NCI-H1930 (cell line): ENCODE data around the gene ERCC6L2.

Source experiments
- DNase-seq, 2 experiments: peaks; one replicate each; lab custom pipeline; 2025; lab: John Stamatoyannopoulos, UW

The ERCC6L2 gene

GRCh38 chr9:95875305-95876137 is at the start of gene ERCC6L2:
ERCC6L2 (plus strand) TSS chr9:95875691; CDS start chr9:95876039, 348 bp downstream.
- DNase-seq = peak; percentile 97

- DNase-seq = no peak
These were observed 49.2 kb upstream of the ERCC6L2 start for GRCh38 chr9:95826183-95826838.

GRCh38 chr9:95830768-95831167 is 44.7 kb upstream of the ERCC6L2 start:
- no peak for DNase-seq

GRCh38 chr9:95831810-95832209 is 43.7 kb upstream of the ERCC6L2 start:
- DNase-seq = no peak

- DNase-seq = no peak
These were observed 41.8 kb upstream of the ERCC6L2 start for GRCh38 chr9:95833546-95834178.

GRCh38 chr9:95834281-95834907 is 41.1 kb upstream of the ERCC6L2 start:
- no peak for DNase-seq

GRCh38 chr9:95835393-95835792 is 40.1 kb upstream of the ERCC6L2 start:
- no peak for DNase-seq

- DNase-seq = no peak
These were observed 39.4 kb upstream of the ERCC6L2 start for GRCh38 chr9:95836072-95836471.

GRCh38 chr9:95839012-95839411 is 36.5 kb upstream of the ERCC6L2 start:
- no peak for DNase-seq

- no peak for DNase-seq
These were observed 35.4 kb upstream of the ERCC6L2 start for GRCh38 chr9:95840074-95840473.

GRCh38 chr9:95841377-95841776 is 34.1 kb upstream of the ERCC6L2 start:
- DNase-seq = no peak

GRCh38 chr9:95845751-95846150 is 29.7 kb upstream of the ERCC6L2 start:
- DNase-seq = no peak

- DNase-seq = no peak
These were observed 26.7 kb upstream of the ERCC6L2 start for GRCh38 chr9:95848764-95849163.

GRCh38 chr9:95852059-95853032 is 23.1 kb upstream of the ERCC6L2 start:
- no peak for DNase-seq

GRCh38 chr9:95854386-95855020 is 21.0 kb upstream of the ERCC6L2 start:
- no peak for DNase-seq

- no peak for DNase-seq
These were observed 19.5 kb upstream of the ERCC6L2 start for GRCh38 chr9:95855961-95856360.

- DNase-seq = peak; percentile 18 to 48
These were observed 18.4 kb upstream of the ERCC6L2 start for GRCh38 chr9:95857124-95857523.

- DNase-seq = no peak
These were observed 17.6 kb upstream of the ERCC6L2 start for GRCh38 chr9:95857896-95858295.

GRCh38 chr9:95862343-95862742 is 13.1 kb upstream of the ERCC6L2 start:
- DNase-seq = no peak

GRCh38 chr9:95864852-95865580 is 10.5 kb upstream of the ERCC6L2 start:
- DNase-seq = no peak
